Common myeloid progenitor, CD34-positive (primary cell): ENCODE results near the gene MEAF6.

ENCODE experiments used
- CTCF ChIA-PET: fragments of 350-600 bp; sonication (Branson Sonifier 250); formaldehyde crosslinking; loops from one replicate; lab custom pipeline; 2021; ENCODE audit warnings: antibody characterized with exemption; lab: Charles Lee
- POLR2A ChIA-PET: fragments of 350-600 bp; sonication (Branson Sonifier 250); formaldehyde crosslinking; loops from one replicate; lab custom pipeline; 2021; ENCODE audit warnings: antibody characterized with exemption; lab: Charles Lee
- DNase-seq, 3 donors: peaks; one replicate each; pipeline versions ENCODE4 v3.0.0 to v3.0.0-alpha.2; 2013
- H3K27ac ChIP-seq, 2 experiments: 1 replicate in 1 of 2; 2 replicates in 1 of 2; pipeline ENCODE4 v1.7.0; 2013; ENCODE audit warnings: inconsistent platforms in 2 of 2, low read length in 2 of 2, mild to moderate bottlenecking in 2 of 2, low read depth in 1 of 2, moderate library complexity in 1 of 2; ENCODE audit not compliant: severe bottlenecking in 2 of 2, insufficient read depth in 1 of 2, poor library complexity in 1 of 2
- H3K27me3 ChIP-seq, 5 experiments: replicated peaks in 2 of 5; 1 replicate in 3 of 5; 2 replicates in 2 of 5; pipeline versions ENCODE4 v1.6.1 to v1.7.0; 2013; ENCODE audit warnings: low read length in 4 of 5, mild to moderate bottlenecking in 2 of 5, moderate library complexity in 2 of 5, inconsistent platforms in 1 of 5; ENCODE audit not compliant: insufficient read depth in 5 of 5, control insufficient read depth in 4 of 5
- H3K36me3 ChIP-seq, 4 experiments: 1 replicate in 2 of 4; 2 replicates in 2 of 4; pipeline versions ENCODE4 v1.6.1 to v1.7.0; 2013; ENCODE audit warnings: low read length in 3 of 4, control low read depth in 1 of 4, mild to moderate bottlenecking in 1 of 4; ENCODE audit not compliant: control insufficient read depth in 4 of 4, insufficient read depth in 4 of 4
- H3K4me1 ChIP-seq, 4 experiments: 1 replicate in 3 of 4; 2 replicates in 1 of 4; pipeline versions ENCODE4 v1.6.1 to v1.7.1; 2013; ENCODE audit warnings: low read length in 3 of 4, mild to moderate bottlenecking in 3 of 4, control low read depth in 1 of 4, inconsistent platforms in 1 of 4, moderate library complexity in 1 of 4; ENCODE audit not compliant: control insufficient read depth in 4 of 4, insufficient read depth in 4 of 4; ENCODE audit errors: control extremely low read depth in 1 of 4
- H3K4me3 ChIP-seq, 7 experiments: 1 replicate in 4 of 7; 2 replicates in 3 of 7; pipeline versions ENCODE4 v1.5.1 to v1.7.0; 2013; ENCODE audit warnings: mild to moderate bottlenecking in 7 of 7, low read length in 6 of 7, moderate library complexity in 6 of 7, inconsistent platforms in 2 of 7, low read depth in 2 of 7, control low read depth in 1 of 7; ENCODE audit not compliant: insufficient read depth in 4 of 7, control insufficient read depth in 1 of 7; ENCODE audit errors: extremely low read depth in 1 of 7
- H3K9me3 ChIP-seq, 5 experiments: 1 replicate in 4 of 5; 2 replicates in 1 of 5; pipeline versions ENCODE4 v1.6.1 to v1.7.1; 2013; ENCODE audit warnings: low read length in 4 of 5, mild to moderate bottlenecking in 2 of 5, inconsistent platforms in 1 of 5, low read depth in 1 of 5, moderate library complexity in 1 of 5; ENCODE audit not compliant: control insufficient read depth in 4 of 5, insufficient read depth in 2 of 5; ENCODE audit errors: control extremely low read depth in 1 of 5
- WGBS: methylation state at CpG from one replicate; pipeline ENCODE4 v1.1.5; 2013; ENCODE audit not compliant: insufficient coverage; 5-methylcytosine and 5-hydroxymethylcytosine counted together

MEAF6 gene

DNA sequence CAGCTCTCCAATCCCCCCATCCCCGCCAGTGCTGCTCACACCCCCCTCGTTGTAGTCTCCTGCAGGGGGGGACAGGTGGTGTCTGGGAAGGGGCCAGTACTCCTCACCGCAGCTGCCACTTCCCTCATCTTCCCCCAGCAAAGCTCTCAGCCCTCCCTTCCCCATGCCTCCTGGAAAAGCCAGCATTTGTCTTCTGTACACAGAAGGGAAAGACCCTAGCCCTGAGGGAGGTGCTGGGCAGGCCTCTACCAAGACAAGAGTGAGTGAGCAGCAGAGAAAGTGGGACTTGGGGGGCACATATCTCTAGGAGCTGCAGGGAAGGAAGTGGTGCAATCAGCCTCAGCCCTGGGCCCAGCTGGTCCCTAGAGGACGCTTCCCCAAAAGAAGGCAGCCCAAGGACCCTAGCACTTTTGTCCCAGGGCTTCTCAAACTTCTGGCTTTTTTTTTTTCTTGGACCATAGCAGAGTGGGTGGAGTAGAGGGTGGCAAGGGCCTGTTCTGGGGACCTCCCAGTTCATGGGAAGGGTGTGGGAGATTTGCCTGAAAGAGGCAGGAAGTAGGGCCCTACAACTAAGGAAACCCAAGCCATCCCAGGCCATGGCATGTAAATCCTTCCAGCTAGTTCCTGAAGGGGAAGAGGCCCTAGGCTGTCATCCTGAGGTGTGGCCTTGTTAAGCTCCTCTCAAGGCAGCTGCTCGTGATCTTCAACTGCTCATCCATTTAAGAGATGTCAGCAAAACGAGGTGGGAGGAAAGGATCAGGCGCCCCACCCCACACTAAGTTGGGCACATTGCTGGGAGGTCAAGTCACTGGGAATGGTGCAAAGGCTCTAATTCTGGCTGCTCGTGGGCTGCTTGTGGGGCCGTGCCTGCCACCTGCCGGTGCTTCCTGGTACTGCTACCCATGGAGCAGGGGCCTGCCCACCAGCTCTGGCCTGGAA is 27.6 kb downstream of the MEAF6 start:
- Histone ChIP-seq H3K27ac (peak overlapping the region in 1 of 2 experiments; percentile 52), H3K27me3 (no peaks in the 10 kb centered on the region), H3K36me3 (peaks cover 4 to 55% (median 40%) of the 10 kb centered on the region in 4 experiments), H3K4me1 (peaks cover 5 to 25% (median 24%) of the 10 kb centered on the region in 4 experiments), H3K9me3 (no peaks in the 10 kb centered on the region), H3K4me3 (peak overlapping the region in 4 of 7 experiments; percentile 12 to 25 (median 17))
- POLR2A ChIA-PET, result interaction anchor here (0.7 to 3.6 kb wide), 5 partner anchors 11 to 67 kb away, joined by 3 to 26 read pairs (median 4); partner anchors contain the start of genes SNIP1 and ZC3H12A
- DNase-seq, result peak; percentile 60 to 79 (median 76)
- CTCF ChIA-PET, result interaction anchor here (0.5 to 17.2 kb wide), 19 partner anchors 9 to 1611 kb away, joined by 3 to 243 read pairs (median 4); partner anchors contain the start of gene ZC3H12A
- WGBS, result 17% methylated on average over 3 of the region's 10 CpGs

DNA sequence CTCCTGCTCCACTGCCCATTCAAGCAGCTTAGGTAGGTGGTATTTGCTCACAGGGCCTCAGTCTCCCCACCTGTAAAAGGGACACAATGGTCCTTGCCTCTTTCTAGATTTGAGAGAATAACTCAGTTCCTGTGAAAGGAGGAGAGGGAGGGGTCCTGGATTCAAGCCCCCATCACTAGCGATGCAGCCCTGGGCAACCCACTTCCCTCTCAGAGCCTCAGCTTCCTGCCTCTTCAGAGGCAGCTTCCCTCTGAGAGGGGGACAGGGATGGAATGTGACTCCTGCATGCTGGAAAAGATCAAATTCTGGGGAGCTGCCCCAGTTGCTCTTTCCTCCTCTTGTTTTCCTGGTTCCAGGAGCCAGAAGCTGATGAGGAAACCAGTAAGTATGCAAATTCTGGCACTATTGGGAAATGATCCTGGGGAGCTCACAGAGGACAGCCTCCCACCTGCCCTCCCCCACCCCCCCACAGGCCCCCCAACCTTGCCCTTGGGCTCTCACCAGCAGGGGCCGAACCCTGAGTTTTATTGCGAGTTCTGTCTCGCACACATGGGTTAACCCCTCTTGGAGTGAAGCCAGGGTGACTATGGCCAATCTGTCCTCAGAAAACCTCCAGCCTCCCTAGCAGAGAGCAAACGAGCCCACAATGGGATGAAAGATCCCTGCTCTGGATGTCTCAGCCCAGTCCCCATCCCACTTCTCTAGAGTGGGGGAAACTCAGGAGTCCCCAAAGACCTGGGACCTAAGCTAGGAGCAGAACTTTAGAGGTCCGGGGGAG is 28.5 kb downstream of the MEAF6 start:
- H3K27ac ChIP-seq, result peak overlapping the region in 1 of 2 experiments; percentile 52
- peak overlapping the region in 2 of 7 experiments; percentile 12 to 25 for H3K4me3 ChIP-seq
- H3K27me3 ChIP-seq, result no peaks in the 10 kb centered on the region
- peaks cover 4 to 60% (median 46%) of the 10 kb centered on the region in 4 experiments for H3K36me3 ChIP-seq
- peaks cover 5 to 26% (median 24%) of the 10 kb centered on the region in 4 experiments for H3K4me1 ChIP-seq
- ChIA-PET CTCF (interaction anchor here (0.5 to 17.2 kb wide), 11 partner anchors 8 to 1611 kb away, joined by 3 to 243 read pairs (median 6); partner anchors contain the start of gene ZC3H12A), POLR2A (interaction anchor here (0.7 to 3.6 kb wide), 2 partner anchors 11 to 31 kb away, joined by 4 to 26 read pairs; partner anchors contain the start of gene ZC3H12A)
- DNase-seq, result peak in 2 of 3 donors; percentile 38 to 45
- no peaks in the 10 kb centered on the region for H3K9me3 ChIP-seq
- WGBS, result 59% methylated on average over 3 of the region's 6 CpGs

- CTCF ChIA-PET, result interaction anchor here (0.6 to 17.2 kb wide), 6 partner anchors 10 to 275 kb away, joined by 3 to 243 read pairs (median 5); partner anchors contain the start of gene ZC3H12A
- H3K4me3 ChIP-seq, result no peak overlapping the region
- H3K36me3 ChIP-seq, result peaks cover 4 to 57% (median 46%) of the 10 kb centered on the region in 4 experiments
- H3K27me3 ChIP-seq, result no peaks in the 10 kb centered on the region
- WGBS, result 54% methylated on average over 2 of the region's 7 CpGs
- no peak for DNase-seq
- peaks cover 5 to 42% (median 37%) of the 10 kb centered on the region in 4 experiments for H3K4me1 ChIP-seq
- POLR2A ChIA-PET, result interaction anchor here (3.6 kb wide), 1 partner anchor 9 kb away, joined by 26 read pairs; the partner anchor contains the start of gene ZC3H12A
- peak overlapping the region in 1 of 2 experiments; percentile 9 for H3K27ac ChIP-seq
- H3K9me3 ChIP-seq, result no peaks in the 10 kb centered on the region
Measured at GRCh38 chr1:37484325-37485051, 30.1 kb downstream of the MEAF6 start.

GRCh38 chr1:37483785-37484184 is 30.8 kb downstream of the MEAF6 start:
- ChIA-PET POLR2A (no interaction called here), CTCF (interaction anchor here (5.4 to 17.2 kb wide), 2 partner anchors 9 to 30 kb away, joined by 110 to 243 read pairs; partner anchors contain the start of gene ZC3H12A)
- Histone ChIP-seq H3K4me1 (peaks cover 5 to 49% (median 44%) of the 10 kb centered on the region in 4 experiments), H3K36me3 (peaks cover 4 to 52% (median 41%) of the 10 kb centered on the region in 4 experiments), H3K27me3 (no peaks in the 10 kb centered on the region), H3K4me3 (no peak overlapping the region), H3K27ac (no peak overlapping the region), H3K9me3 (no peaks in the 10 kb centered on the region)
- WGBS, result 88% methylated on average over 8 of the region's 15 CpGs
- DNase-seq, result no peak

- ChIA-PET CTCF (interaction anchor here (1.2 to 5.4 kb wide), 2 partner anchors 9 to 28 kb away, joined by 7 to 110 read pairs; partner anchors contain the start of gene ZC3H12A), POLR2A (no interaction called here)
- H3K4me3 ChIP-seq, result no peak overlapping the region
- peaks cover 4 to 52% (median 41%) of the 10 kb centered on the region in 4 experiments for H3K36me3 ChIP-seq
- H3K4me1 ChIP-seq, result peaks cover 5 to 56% (median 51%) of the 10 kb centered on the region in 4 experiments
- H3K27me3 ChIP-seq, result no peaks in the 10 kb centered on the region
- no peaks in the 10 kb centered on the region for H3K9me3 ChIP-seq
- H3K27ac ChIP-seq, result no peak overlapping the region
- WGBS, result 98% methylated on average over 24 of the region's 29 CpGs
- DNase-seq, result no peak
Measured at GRCh38 chr1:37482796-37483744, 31.5 kb downstream of the MEAF6 start.
